GM19324 (cell line): Measurements from ENCODE around the gene PPP2R5C.
A peak's percentile ranks its signal among the peaks of the same experiment; 100 is the strongest.
"Not testable (repeated sequence)": the region's sequence is repeated elsewhere in the genome, so short reads cannot be mapped to it uniquely, and the experiment has no call there.

Experiments
- ATAC-seq: cut with Tn5 transposase; IDR thresholded peaks from one replicate; pipeline ENCODE4 v1.9.1; 2021; ENCODE audit warnings: mild to moderate bottlenecking, moderate library complexity; ENCODE audit not compliant: unreplicated experiment, low FRiP score

The PPP2R5C gene

DNA sequence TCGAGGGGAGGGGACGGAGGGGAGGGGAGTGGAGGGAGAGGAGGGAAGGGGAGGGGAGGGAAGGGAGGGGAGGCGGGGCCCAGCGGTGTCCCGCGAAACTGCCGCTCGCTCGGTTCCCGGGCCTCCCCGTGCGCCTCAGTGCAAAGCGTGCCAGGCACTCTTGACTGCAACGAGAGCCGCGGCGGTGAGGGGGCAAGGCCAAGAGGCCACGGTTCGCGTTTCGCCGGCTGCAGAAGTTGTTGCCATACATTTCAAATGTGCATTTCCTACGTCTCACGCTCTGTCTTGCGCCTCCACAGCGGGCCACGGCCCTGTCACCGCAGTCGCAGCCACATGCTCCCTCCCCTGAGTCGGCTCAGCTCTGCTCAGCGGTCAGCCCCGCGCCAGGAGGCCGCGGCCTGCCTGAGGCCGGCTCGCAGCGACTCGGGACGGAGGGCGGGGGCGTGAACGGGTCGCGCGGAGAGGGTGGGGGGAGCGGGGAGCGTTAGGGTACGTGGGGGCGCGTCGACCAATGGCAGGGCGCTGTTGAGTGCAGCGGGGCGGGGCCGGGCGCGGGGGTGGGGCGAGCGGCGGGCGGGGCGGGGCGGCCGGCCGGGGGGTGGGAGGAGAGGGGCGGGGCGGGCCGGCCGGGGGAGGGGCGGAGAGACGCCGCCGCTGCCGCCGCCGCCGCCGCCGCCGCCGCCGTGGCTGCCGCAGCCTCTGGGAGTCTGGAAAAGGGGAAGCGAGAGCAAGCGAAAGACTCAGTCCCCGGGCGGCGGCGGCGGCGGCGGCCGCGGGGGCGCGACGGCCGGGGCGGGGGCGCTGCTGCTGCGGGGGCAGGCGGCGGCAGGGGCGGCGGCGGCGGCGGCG is at the start of gene PPP2R5C:
PPP2R5C (plus strand) TSS at position 678 of the 849 bp plus-strand sequence. CDS start 185 bp downstream, outside the sequence.
- ATAC-seq = peak; percentile 64

- ATAC-seq = not testable (repeated sequence)
These were observed 49.7 kb upstream of the PPP2R5C start for GRCh38 chr14:101711857-101712233.

GRCh38 chr14:101712341-101712740 is 49.2 kb upstream of the PPP2R5C start:
- ATAC-seq = not testable (repeated sequence)

- ATAC-seq = not testable (repeated sequence)
These were observed 48.4 kb upstream of the PPP2R5C start for GRCh38 chr14:101713091-101713490.

- ATAC-seq = no peak
These were observed 47.7 kb upstream of the PPP2R5C start for GRCh38 chr14:101713621-101714349.

DNA sequence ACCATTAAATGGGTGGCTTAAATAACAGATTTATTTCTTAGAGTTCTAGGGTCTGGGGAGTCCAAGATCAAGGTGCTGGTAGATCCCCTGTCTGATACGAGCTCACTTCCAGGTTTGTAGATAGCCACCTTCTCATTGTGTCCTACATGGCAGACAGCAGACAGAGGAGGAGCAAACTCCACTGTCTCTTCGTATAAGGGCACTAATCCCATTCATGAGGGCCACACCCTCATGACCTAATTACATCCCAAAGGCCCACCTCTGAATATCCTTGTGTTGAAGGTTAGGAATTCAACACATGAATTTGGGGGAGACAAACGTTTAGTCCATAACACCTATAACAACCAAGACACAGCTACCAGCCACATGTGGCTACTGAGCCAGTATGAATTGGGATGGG is 47.1 kb upstream of the PPP2R5C start:
- ATAC-seq = no peak

DNA sequence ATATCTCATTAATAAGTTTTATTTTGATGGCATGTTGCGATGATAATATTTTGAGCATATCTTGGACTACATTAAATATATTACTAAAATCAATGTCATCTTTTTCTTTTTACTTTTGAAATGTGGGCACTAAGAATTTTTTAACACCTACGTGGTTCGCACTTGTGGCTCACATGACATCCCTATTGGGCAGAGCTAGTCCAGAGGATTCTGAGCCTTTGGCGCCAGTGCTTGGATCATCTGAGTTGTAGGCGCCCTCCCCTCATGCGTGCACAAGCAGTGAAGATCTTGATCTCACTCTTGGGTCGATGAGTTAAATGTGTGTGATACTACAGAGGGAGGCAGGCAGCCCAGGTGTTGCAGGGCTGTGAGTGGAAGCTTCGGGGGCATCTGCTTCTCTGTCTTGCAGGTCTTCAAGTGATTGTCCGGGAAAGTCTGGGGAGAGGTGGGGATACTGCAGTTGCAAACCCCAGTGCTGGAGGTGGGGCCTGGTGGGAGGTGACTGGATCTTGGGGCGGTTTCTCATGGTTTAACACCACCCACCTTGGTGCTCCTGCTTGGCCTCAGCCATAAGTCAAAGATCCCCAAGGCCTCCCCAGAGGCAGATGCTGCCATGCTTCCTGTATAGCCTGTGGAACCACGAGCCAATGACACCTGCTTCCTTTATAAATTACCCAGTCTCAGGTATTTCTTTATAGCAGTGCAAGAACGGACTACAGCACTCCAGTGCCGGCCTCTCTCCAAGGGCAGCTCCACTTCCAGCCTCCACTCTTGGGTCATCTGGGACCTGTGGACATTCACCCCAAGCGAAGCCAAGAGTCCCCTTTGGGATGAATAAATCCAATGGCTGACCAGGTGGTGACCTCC is 46.1 kb upstream of the PPP2R5C start:
- ATAC-seq = no peak

DNA sequence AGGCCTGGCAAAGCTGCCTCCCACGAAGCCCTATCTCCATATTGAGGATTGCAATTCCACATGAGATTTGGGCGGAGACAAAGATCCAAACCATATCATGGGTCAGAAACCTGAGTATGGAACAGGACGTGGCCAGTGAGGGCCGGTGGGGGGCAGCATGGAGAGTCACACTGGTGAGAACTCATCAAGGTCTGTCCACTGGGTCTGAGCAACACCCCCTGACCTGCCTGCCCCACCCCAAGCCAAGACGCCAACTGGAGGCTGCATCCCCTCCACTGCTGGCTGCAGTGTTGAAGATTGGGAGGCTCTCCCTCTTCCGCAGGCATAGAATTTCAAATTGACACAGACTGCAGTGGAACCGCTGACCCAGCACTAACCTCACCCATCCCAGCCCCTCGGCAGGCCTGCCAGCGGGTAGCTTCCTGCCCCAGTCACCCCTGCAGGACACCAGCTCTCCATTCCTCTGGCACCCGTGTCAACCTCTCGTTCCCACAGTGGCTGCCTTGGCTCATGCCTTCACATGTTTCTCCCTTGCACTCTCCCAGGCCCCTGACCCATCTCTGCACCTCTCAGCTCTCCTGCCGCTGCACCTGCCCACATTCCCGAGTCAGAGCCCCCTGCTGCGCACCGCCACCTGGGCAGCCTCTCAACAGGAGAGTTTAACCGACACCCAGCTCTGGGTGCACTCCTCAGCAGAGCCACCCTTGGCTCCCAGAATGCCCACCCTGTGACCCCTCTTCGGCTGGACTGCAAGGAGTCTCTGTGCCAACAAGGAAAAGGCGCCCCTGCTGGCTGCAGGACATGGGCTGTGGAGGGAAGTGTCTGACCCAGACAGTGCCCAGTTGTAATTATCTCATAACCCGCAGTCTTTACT is 45.2 kb upstream of the PPP2R5C start:
- no peak for ATAC-seq

DNA sequence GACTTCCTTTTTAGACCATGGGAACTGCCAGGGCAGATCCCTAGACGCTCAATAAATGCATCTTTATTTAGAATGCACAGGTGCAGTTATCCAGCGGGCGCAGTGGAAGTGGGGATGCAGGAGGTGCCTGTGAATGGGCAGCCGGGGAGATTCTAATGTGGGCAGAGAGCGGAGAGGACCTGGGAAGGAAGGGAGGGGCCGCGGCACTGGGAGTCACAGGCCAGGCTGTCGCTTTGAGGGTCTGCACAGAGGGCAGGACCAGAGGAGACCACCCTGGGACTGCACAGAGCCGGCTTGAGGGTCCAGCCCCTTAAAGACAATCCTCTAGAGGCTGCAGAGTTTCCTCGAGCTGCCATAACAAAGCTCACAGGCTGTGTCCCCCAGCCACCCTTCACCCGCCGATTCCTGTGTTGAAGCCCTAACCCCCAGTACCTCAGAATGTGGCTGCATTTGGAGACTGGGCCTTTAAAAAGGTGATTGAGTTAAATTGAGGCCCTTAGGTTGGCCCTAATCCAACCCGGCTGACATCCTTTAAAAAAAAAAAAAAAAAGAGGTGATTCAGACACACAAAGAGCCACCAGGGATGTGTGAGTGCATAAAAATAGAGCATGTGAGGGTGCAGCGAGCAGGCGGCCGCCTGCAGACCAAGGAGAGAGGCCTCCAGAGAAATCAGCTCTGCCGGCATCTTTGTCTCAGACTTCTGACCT is 44.4 kb upstream of the PPP2R5C start:
- no peak for ATAC-seq

- no peak for ATAC-seq
These were observed 43.6 kb upstream of the PPP2R5C start for GRCh38 chr14:101717663-101718490.

- no peak for ATAC-seq
These were observed 42.4 kb upstream of the PPP2R5C start for GRCh38 chr14:101719045-101719645.

- ATAC-seq = no peak
These were observed 41.8 kb upstream of the PPP2R5C start for GRCh38 chr14:101719708-101720107.

DNA sequence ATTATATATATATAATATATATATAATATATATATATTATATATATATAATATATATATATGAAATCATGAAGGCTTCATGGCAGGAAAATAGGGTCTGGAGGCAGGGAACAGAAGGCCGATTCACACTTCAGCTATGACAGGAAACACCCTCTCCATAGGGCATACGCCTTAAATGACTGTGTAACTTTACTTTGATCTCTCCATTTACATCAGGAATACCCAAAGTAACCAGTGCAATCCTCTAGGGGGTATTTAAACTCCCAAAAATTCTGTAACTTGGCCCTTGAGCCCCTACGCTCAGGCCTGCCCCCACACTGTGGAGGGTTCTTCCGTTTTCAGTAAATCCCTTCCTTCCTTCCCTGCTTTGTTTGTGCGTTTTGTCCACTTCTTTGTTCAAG is 40.4 kb upstream of the PPP2R5C start:
- ATAC-seq = no peak

- no peak for ATAC-seq
These were observed 39.4 kb upstream of the PPP2R5C start for GRCh38 chr14:101721951-101722661.

DNA sequence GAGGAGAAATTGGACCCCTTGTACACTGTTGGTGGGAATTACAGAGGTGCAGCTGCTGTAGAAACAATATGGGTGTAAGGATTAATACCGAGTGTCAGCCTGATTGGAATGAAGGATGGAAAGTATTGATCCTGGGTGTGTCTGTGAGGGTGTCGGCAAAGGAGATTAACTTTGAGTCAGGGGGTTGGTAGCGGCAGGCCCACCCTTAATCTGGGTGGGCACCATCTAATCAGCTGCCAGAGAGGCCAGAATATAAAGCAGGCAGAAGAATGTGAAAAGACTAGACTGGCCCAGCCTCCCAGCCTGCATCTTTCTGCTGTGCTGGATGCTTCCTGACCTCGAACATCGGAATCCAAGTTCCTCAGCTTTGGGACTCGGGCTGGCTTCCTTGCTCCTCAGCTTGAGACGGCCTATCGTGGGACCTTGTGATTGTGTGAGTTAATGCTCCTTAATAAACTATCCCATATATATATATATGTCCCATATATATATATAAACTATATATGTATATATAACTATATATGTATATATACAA is 38.4 kb upstream of the PPP2R5C start:
- no peak for ATAC-seq

GRCh38 chr14:101725652-101726051 is 35.9 kb upstream of the PPP2R5C start:
- ATAC-seq = not testable (repeated sequence)
